GM12801 (cell line): ENCODE results near the gene CREBBP.

ENCODE experiments used
- CTCF ChIP-seq: IDR thresholded peaks from one replicate; pipeline ENCODE4 v1.5.1; 2011; ENCODE audit warnings: control low read depth; ENCODE audit not compliant: insufficient read length; ENCODE audit errors: extremely low read depth

The CREBBP gene

GRCh38 chr16:3800477-3801270 lies 79.8 kb downstream of the CREBBP start:
- no peak for TF ChIP-seq CTCF

DNA sequence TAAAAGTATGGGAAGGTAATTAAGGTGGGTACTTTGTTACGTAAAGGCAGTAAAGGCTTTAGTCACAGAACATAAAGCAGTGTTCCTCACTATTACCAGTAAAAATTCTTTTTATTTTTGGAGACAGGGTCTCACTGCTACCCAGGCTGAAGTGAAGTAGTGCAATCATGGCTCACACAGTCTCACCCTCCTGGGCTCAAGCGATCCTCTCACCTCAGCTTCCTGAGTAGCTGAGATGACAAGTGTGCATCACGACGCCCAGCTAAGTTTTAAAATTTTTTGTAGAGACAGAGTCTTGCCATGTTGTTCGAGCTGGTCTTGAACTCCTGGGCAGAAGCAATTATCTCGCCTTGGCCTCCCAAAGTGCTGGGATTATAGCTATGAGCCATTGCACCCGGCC lies 80.5 kb downstream of the CREBBP start:
- no peak for TF ChIP-seq CTCF

- TF ChIP-seq CTCF: no peak
These were observed 81.2 kb downstream of the CREBBP start for GRCh38 chr16:3799354-3799753.

DNA sequence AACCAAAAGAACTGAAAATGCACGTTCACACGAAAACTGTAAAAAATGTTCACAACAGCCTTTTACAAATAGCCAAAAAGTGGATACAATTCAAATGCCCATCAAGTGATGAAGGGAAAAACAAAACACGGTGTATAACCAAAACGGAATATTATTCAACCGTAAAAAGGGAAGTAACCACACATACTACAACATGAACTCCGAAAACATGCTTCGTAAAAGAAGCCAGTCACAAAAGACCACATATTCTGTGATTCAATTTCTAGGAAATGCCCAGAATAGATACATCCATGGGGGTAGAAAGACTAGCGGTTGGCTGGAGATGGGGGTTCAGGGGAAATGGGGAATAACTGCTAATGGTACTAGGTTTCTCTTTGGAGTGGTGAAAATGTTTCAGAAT lies 81.7 kb downstream of the CREBBP start:
- TF ChIP-seq CTCF: no peak

DNA sequence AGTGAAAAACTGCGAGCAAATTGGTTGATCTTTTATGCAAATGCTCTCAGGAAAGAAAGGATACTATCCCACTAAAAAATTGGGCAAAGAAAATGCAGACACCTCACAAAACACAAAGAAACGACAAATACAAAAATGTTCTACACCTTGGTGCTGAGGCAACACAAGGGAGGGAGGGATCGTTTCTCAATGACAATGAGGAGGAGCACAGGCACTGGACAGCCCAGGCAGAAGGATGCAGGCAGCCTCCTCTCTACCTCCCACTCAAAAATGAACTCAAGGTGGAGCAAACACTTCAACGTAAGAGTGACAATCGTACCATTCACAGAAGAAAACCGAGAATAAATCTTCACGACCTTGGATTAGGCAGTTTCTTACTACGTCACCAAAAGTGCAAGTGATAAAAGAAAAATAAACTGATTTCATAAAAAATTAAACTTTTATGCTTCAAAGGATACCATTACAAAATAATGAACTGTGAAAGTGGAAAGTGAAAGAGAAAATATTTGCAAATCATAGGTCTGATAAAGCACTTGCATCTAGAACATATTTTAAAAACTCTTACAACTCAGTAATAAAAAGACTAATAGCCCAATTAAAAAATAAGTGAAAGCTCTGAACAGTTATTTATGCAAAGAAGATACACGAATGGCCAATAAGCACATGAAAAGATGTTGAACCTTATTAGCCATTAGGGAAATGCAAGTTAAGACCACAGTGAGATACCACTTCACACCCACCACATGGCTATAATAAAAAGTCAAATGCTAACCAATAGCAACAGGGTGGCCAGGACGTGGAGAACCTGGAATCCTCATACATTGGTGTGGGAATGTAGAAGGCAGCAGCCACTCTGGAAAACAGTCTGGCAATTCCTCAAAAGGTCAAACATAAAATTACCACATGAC lies 82.4 kb downstream of the CREBBP start:
- TF ChIP-seq CTCF: no peak

DNA sequence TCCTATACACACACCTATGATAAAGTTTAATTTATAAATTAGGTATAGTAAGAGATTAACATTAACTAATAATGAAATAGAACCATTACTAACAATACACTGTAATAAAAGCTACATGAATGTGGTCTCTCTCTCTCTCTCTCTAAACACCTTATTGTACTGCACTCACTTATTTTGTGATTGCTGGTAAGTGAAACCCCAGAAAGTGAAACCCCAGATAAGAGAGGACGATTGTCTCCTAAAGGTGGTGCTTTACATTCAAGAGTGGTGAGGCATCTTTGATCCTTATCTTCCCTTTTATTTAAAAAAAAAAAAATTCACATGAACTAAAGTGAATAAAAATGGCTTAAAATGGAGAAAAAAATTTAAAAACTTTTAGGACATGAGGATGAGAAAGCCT lies 83.0 kb downstream of the CREBBP start:
- no peak for TF ChIP-seq CTCF

GRCh38 chr16:3793161-3793576 lies 87.3 kb downstream of the CREBBP start:
- TF ChIP-seq CTCF: no peak
